ENCODE data around the gene HDAC1.

The HDAC1 gene

DNA sequence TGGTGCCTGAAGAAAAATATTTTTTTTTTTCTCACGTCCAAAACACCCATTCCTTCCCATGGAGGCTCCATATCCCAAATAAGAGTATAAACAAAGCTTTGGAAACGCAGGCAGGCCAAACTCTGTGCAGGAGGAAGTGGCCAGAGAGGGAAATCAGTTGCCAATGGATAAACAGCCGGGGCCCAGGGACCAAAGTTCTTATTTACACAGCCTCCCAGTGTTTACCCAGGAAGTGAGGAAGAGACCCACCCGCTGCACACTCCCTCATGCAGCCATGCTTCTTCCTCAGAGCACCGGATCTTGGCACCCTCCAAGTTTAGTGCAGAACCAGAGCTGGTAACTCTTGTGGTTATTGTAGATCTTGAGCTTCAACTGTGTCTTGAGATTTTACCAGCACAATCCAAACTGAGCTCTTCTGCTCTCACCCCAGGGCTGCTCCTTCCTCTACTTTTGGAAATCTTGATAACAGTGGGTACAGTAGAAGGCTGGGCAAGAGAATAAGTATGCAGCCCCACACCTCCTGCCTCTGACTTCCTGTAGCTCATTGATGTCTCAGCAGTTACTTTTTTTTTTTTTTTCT is 29.9 kb downstream of the HDAC1 start:
- H2AFZ ChIP-seq (ENCODE audit: insufficient read depth, low read length, poor library complexity): no peak overlapping the region
- H2BK120ac ChIP-seq (ENCODE audit: insufficient read depth, low read length, poor library complexity): no peak overlapping the region
- no peaks in the 10 kb centered on the region for H3K79me2 ChIP-seq (ENCODE audit: control insufficient read depth, insufficient read depth, low read length, poor library complexity)
- no peak overlapping the region for H4K8ac ChIP-seq (ENCODE audit: low read depth, low read length)
- H3K27ac ChIP-seq (ENCODE audit: low read depth, low read length): no peak overlapping the region
- H4K12ac ChIP-seq (ENCODE audit: low read depth, low read length): no peak overlapping the region
- H3K23ac ChIP-seq (ENCODE audit: low read length): no peak overlapping the region
- no peak overlapping the region for H3K14ac ChIP-seq (ENCODE audit: low read length)
- no peak overlapping the region for H3K9ac ChIP-seq (ENCODE audit: low read length)
- no peak overlapping the region for H2BK12ac ChIP-seq (ENCODE audit: low read length)
- no peaks in the 10 kb centered on the region for H3K4me1 ChIP-seq (ENCODE audit: control insufficient read depth in 1 of 2, insufficient read depth in 2 of 2, low read length in 2 of 2)
- no peak overlapping the region for H2BK5ac ChIP-seq (ENCODE audit: low read depth, low read length, poor library complexity)
- no peak overlapping the region for H3K4ac ChIP-seq (ENCODE audit: low read depth, low read length)
- no peak overlapping the region for H3K4me2 ChIP-seq (ENCODE audit: low read length)
- H3K27me3 ChIP-seq (ENCODE audit: insufficient read depth, low read length): no peaks in the 10 kb centered on the region
- no CpG with 5 or more reads among the region's 5 CpGs for WGBS (ENCODE audit: extremely low coverage, insufficient coverage, insufficient read length)
- no peaks in the 10 kb centered on the region for H3K79me1 ChIP-seq (ENCODE audit: low read length)
- no peak for DNase-seq
- H3K18ac ChIP-seq (ENCODE audit: low read length): no peak overlapping the region
- H3K36me3 ChIP-seq (ENCODE audit: control insufficient read depth in 1 of 2, insufficient read depth in 2 of 2, low read length in 2 of 2): peaks cover 14 to 26% of the 10 kb centered on the region in 2 experiments
- no peak overlapping the region for H3K4me3 ChIP-seq (ENCODE audit: low read depth, low read length)
- H2AK5ac ChIP-seq (ENCODE audit: low read length): no peak overlapping the region
- no peaks in the 10 kb centered on the region for H3K9me3 ChIP-seq (ENCODE audit: insufficient read depth, low read depth, low read length)
- no peak overlapping the region for H4K91ac ChIP-seq (ENCODE audit: low read depth, low read length)

DNA sequence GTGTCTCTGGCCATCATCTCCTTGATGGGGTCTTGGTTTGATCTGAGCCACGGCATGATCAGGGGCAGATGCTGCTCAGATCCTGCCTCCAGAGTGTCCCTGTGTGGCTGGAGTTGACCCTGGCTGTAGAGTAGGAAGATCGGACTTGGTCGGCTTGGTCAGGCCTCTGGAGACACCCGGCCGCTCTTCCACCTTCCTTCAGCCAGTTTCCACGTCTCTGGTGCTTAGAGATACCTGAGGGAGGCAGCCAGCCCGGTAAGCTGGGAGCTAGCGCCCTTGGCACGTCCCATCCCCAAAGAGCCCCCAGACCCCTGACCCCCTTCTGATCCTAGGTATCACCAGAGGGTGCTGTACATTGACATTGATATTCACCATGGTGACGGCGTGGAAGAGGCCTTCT is 35.3 kb downstream of the HDAC1 start:
- Histone ChIP-seq H2BK12ac (ENCODE audit: low read length) (no peak overlapping the region), H3K4me1 (ENCODE audit: control insufficient read depth in 1 of 2, insufficient read depth in 2 of 2, low read length in 2 of 2) (peaks cover 5% of the 10 kb centered on the region in 2 experiments), H3K14ac (ENCODE audit: low read length) (no peak overlapping the region), H3K18ac (ENCODE audit: low read length) (no peak overlapping the region), H4K91ac (ENCODE audit: low read depth, low read length) (no peak overlapping the region), H3K4me3 (ENCODE audit: low read depth, low read length) (no peak overlapping the region), H4K8ac (ENCODE audit: low read depth, low read length) (no peak overlapping the region), H3K79me1 (ENCODE audit: low read length) (peaks cover 3% of the 10 kb centered on the region), H3K79me2 (ENCODE audit: control insufficient read depth, insufficient read depth, low read length, poor library complexity) (no peaks in the 10 kb centered on the region), H2AK5ac (ENCODE audit: low read length) (no peak overlapping the region), H4K12ac (ENCODE audit: low read depth, low read length) (no peak overlapping the region), H3K9me3 (ENCODE audit: insufficient read depth, low read depth, low read length) (no peaks in the 10 kb centered on the region), H3K9ac (ENCODE audit: low read length) (no peak overlapping the region), H3K23ac (ENCODE audit: low read length) (no peak overlapping the region), H2AFZ (ENCODE audit: insufficient read depth, low read length, poor library complexity) (no peak overlapping the region), H3K4me2 (ENCODE audit: low read length) (no peak overlapping the region), H3K27ac (ENCODE audit: low read depth, low read length) (no peak overlapping the region), H3K4ac (ENCODE audit: low read depth, low read length) (no peak overlapping the region), H2BK5ac (ENCODE audit: low read depth, low read length, poor library complexity) (no peak overlapping the region), H2BK120ac (ENCODE audit: insufficient read depth, low read length, poor library complexity) (no peak overlapping the region), H3K27me3 (ENCODE audit: insufficient read depth, low read length) (no peaks in the 10 kb centered on the region), H3K36me3 (ENCODE audit: control insufficient read depth in 1 of 2, insufficient read depth in 2 of 2, low read length in 2 of 2) (peaks cover 35 to 54% of the 10 kb centered on the region in 2 experiments)
- no peak for DNase-seq
- WGBS (ENCODE audit: extremely low coverage, insufficient coverage, insufficient read length): no CpG with 5 or more reads among the region's 11 CpGs

DNA sequence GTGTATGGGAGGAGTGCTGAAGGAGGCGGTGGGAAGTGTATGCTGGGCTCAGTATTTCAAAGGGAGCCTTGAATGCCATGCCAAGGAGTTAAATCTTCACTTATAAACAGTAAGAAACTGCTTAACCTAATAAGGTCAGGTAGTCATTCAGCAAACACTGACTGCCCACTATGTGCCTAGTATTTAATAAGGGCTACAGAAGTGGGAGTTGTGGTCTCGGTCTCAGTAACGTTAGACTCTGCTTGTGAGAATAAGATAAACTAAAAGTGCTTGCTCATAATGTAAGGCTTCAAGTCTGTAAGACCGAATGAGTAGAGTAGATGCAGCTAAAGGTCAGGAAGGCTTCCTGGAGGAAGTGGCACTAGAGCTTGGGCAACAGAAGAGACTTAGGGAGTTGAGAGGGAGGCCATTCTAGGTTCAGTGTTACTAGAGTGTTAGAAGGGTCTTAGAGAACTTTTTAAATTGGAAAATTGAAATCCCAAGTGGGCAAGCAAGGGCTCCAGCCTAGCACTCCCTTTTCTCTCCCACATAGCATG is 38.1 kb downstream of the HDAC1 start:
- Histone ChIP-seq H3K79me1 (ENCODE audit: low read length) (peaks cover 11% of the 10 kb centered on the region), H3K27ac (ENCODE audit: low read depth, low read length) (no peak overlapping the region), H4K91ac (ENCODE audit: low read depth, low read length) (no peak overlapping the region), H3K4ac (ENCODE audit: low read depth, low read length) (no peak overlapping the region), H2BK120ac (ENCODE audit: insufficient read depth, low read length, poor library complexity) (no peak overlapping the region), H3K9me3 (ENCODE audit: insufficient read depth, low read depth, low read length) (no peaks in the 10 kb centered on the region), H3K9ac (ENCODE audit: low read length) (no peak overlapping the region), H2AFZ (ENCODE audit: insufficient read depth, low read length, poor library complexity) (no peak overlapping the region), H3K18ac (ENCODE audit: low read length) (no peak overlapping the region), H3K79me2 (ENCODE audit: control insufficient read depth, insufficient read depth, low read length, poor library complexity) (peaks cover 7% of the 10 kb centered on the region), H2AK5ac (ENCODE audit: low read length) (no peak overlapping the region), H3K14ac (ENCODE audit: low read length) (no peak overlapping the region), H3K27me3 (ENCODE audit: insufficient read depth, low read length) (no peaks in the 10 kb centered on the region), H3K23ac (ENCODE audit: low read length) (no peak overlapping the region), H3K4me3 (ENCODE audit: low read depth, low read length) (no peak overlapping the region), H2BK5ac (ENCODE audit: low read depth, low read length, poor library complexity) (no peak overlapping the region), H3K4me1 (ENCODE audit: control insufficient read depth in 1 of 2, insufficient read depth in 2 of 2, low read length in 2 of 2) (peaks cover 23 to 26% of the 10 kb centered on the region in 2 experiments), H3K4me2 (ENCODE audit: low read length) (no peak overlapping the region), H3K36me3 (ENCODE audit: control insufficient read depth in 1 of 2, insufficient read depth in 2 of 2, low read length in 2 of 2) (peaks cover 49 to 68% of the 10 kb centered on the region in 2 experiments), H4K8ac (ENCODE audit: low read depth, low read length) (no peak overlapping the region), H2BK12ac (ENCODE audit: low read length) (no peak overlapping the region), H4K12ac (ENCODE audit: low read depth, low read length) (no peak overlapping the region)
- no peak for DNase-seq
- no CpG with 5 or more reads among the region's 4 CpGs for WGBS (ENCODE audit: extremely low coverage, insufficient coverage, insufficient read length)

DNA sequence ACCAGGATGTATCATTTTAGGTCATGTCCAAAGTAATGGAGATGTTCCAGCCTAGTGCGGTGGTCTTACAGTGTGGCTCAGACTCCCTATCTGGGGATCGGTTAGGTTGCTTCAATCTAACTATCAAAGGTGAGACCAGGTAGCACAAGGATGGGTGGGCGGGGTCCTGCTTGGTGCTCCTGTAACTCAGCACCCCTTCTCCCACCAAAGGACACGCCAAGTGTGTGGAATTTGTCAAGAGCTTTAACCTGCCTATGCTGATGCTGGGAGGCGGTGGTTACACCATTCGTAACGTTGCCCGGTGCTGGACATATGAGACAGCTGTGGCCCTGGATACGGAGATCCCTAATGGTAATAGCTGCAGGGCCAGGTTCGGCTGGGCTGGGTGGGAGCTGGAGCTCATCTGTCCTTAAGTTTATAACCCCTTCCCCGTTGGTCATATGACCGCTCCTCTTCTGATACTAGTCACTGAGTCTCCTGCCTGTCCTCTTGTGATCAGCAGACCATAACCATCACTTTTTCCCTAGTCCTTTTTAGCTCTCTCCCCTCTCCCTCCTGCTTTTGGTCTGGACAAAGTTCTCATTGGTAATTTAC is 38.8 kb downstream of the HDAC1 start:
- Histone ChIP-seq H2BK12ac (ENCODE audit: low read length) (no peak overlapping the region), H2AK5ac (ENCODE audit: low read length) (no peak overlapping the region), H4K8ac (ENCODE audit: low read depth, low read length) (no peak overlapping the region), H3K4me3 (ENCODE audit: low read depth, low read length) (no peak overlapping the region), H3K79me2 (ENCODE audit: control insufficient read depth, insufficient read depth, low read length, poor library complexity) (peaks cover 14% of the 10 kb centered on the region), H2BK120ac (ENCODE audit: insufficient read depth, low read length, poor library complexity) (no peak overlapping the region), H3K9ac (ENCODE audit: low read length) (no peak overlapping the region), H3K4ac (ENCODE audit: low read depth, low read length) (no peak overlapping the region), H3K4me1 (ENCODE audit: control insufficient read depth in 1 of 2, insufficient read depth in 2 of 2, low read length in 2 of 2) (peaks cover 23 to 26% of the 10 kb centered on the region in 2 experiments), H3K14ac (ENCODE audit: low read length) (no peak overlapping the region), H3K27me3 (ENCODE audit: insufficient read depth, low read length) (no peaks in the 10 kb centered on the region), H3K9me3 (ENCODE audit: insufficient read depth, low read depth, low read length) (no peaks in the 10 kb centered on the region), H2BK5ac (ENCODE audit: low read depth, low read length, poor library complexity) (no peak overlapping the region), H3K23ac (ENCODE audit: low read length) (no peak overlapping the region), H3K36me3 (ENCODE audit: control insufficient read depth in 1 of 2, insufficient read depth in 2 of 2, low read length in 2 of 2) (peaks cover 49 to 68% of the 10 kb centered on the region in 2 experiments), H4K91ac (ENCODE audit: low read depth, low read length) (no peak overlapping the region), H3K18ac (ENCODE audit: low read length) (no peak overlapping the region), H2AFZ (ENCODE audit: insufficient read depth, low read length, poor library complexity) (no peak overlapping the region), H3K4me2 (ENCODE audit: low read length) (no peak overlapping the region), H3K27ac (ENCODE audit: low read depth, low read length) (no peak overlapping the region), H4K12ac (ENCODE audit: low read depth, low read length) (no peak overlapping the region), H3K79me1 (ENCODE audit: low read length) (peaks cover 14% of the 10 kb centered on the region)
- no CpG with 5 or more reads among the region's 12 CpGs for WGBS (ENCODE audit: extremely low coverage, insufficient coverage, insufficient read length)
- DNase-seq: no peak
